HG03565 (cell line): ENCODE measurements around the gene ARHGAP44.

Experiments used
- ATAC-seq: cut with Tn5 transposase; IDR thresholded peaks from one replicate; pipeline ENCODE4 v1.9.1; 2021; ENCODE audit warnings: mild to moderate bottlenecking, moderate library complexity; ENCODE audit not compliant: unreplicated experiment

Gene ARHGAP44, protein sequence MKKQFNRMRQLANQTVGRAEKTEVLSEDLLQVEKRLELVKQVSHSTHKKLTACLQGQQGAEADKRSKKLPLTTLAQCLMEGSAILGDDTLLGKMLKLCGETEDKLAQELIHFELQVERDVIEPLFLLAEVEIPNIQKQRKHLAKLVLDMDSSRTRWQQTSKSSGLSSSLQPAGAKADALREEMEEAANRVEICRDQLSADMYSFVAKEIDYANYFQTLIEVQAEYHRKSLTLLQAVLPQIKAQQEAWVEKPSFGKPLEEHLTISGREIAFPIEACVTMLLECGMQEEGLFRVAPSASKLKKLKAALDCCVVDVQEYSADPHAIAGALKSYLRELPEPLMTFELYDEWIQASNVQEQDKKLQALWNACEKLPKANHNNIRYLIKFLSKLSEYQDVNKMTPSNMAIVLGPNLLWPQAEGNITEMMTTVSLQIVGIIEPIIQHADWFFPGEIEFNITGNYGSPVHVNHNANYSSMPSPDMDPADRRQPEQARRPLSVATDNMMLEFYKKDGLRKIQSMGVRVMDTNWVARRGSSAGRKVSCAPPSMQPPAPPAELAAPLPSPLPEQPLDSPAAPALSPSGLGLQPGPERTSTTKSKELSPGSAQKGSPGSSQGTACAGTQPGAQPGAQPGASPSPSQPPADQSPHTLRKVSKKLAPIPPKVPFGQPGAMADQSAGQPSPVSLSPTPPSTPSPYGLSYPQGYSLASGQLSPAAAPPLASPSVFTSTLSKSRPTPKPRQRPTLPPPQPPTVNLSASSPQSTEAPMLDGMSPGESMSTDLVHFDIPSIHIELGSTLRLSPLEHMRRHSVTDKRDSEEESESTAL

DNA sequence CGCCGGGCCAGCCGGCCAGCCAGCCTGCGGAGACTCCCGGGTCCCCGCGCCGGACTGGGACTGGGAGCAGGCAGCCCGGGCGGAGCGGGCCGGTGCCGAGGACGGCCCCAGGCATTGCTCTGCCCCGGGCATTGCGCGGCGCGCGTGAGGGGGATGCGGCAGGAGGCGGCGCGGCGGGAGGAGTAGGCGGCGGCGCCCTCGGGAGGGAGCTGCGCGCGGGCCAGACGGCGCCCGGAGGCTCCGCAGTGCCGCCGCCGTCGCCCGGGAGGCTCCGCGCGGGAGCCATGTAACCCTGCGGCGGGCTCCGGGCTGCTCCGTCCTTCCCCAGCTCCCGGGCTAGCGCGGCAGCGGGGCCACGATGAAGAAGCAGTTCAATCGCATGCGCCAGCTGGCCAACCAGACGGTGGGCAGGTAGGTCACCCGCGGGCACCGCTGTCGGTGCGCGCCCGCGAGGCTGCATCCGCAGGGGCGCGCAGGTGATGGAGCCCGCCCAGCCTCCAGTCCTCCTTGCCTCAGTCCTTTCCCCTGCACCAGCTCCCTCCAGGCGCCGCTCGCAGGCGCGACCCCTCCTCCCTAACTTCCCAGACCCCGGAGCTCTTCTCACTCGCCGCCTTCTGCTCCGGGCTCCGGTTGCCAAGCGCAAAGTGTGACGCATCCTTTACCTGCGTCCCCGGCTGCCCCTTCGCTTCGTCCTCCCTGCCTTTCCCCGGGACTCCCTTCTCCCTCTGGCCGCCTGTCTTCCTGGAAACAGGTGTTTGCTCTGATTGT is at the start of gene ARHGAP44:
ARHGAP44 (plus strand) TSS at position 18 of the 768 bp plus-strand sequence; CDS start at position 359, 341 bp downstream.
- peak; percentile 61 for ATAC-seq

- no peak for ATAC-seq
Measured at GRCh38 chr17:12739500-12739899, 49.8 kb upstream of the ARHGAP44 start.

- ATAC-seq = no peak
Measured at GRCh38 chr17:12743046-12743445, 46.3 kb upstream of the ARHGAP44 start.

DNA sequence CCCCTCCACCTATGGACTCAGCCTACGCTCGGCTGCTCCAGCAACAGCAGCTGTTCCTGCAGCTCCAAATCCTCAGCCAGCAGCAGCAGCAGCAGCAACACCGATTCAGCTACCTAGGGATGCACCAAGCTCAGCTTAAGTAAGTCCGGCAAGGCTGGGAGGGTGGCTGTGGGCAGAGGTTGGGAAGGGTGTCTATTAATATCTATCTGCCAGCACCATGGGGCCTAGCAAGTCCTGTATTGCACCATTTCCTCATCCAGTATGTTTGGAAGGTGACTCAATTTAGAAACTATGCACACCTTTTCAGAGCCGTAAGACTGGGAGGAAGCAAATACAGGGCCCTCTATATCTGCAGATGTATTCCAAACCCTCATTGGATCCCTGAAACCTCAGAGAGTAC is 45.0 kb upstream of the ARHGAP44 start:
- no peak for ATAC-seq

- ATAC-seq = no peak
Measured at GRCh38 chr17:12744786-12745185, 44.5 kb upstream of the ARHGAP44 start.

- ATAC-seq = no peak
Measured at GRCh38 chr17:12745486-12745885, 43.8 kb upstream of the ARHGAP44 start.

DNA sequence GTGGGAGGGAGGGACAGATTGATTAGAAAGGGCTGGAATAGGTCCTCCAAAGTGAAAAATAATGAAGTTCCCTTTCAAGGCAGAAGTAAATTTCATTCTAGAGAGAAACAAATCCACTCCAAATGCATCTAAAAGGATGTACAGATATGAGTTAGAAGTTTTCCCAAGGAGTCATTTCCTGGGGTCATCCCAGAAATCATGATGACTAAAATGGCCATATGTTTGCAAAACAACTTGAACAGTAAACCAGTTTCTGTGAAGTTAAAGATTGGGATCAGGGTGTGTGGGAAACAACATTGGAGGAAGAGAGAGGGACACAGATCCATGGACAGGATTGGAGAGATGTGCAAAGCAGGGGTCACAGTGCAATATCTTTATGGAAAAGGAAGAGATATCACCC is 32.5 kb upstream of the ARHGAP44 start:
- no peak for ATAC-seq

- ATAC-seq = no peak
Measured at GRCh38 chr17:12759090-12759489, 30.2 kb upstream of the ARHGAP44 start.

DNA sequence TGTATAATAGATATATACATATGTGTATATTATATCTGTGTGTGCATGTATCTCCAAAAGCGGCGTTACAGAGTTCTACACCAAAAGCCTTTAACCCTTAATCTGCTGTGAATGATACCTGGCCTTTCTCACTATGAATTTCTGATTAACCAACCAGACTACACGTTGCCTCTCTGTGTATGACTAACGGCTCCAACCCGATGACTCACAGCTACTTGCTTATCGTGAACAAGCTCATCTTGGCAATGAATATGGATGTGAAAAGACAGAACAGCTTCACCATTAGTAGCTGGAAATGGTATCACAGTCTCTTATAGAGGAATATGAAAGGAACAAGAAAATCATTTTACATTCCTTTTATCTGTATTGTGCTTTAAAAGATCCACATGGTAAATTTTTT is 23.8 kb upstream of the ARHGAP44 start:
- no peak for ATAC-seq

DNA sequence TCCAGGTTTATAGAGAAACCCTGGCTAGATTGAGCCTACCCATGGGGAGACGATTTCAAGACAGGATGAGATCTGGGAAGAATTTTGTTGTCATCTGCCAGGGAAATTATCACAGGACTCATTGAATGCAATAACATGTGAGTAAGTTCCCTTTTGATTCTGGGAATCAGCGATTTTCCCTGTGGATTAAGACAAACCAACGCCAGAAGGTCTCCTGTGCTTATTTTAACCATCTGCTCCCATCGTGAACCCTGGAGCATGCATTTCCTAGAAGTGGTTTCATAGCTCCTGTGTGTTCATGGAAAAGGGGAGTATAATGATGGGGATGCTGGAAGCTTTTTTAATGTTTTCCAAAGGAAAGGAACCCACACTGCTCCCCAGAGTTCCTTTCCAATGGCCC is 21.0 kb upstream of the ARHGAP44 start:
- ATAC-seq = no peak

DNA sequence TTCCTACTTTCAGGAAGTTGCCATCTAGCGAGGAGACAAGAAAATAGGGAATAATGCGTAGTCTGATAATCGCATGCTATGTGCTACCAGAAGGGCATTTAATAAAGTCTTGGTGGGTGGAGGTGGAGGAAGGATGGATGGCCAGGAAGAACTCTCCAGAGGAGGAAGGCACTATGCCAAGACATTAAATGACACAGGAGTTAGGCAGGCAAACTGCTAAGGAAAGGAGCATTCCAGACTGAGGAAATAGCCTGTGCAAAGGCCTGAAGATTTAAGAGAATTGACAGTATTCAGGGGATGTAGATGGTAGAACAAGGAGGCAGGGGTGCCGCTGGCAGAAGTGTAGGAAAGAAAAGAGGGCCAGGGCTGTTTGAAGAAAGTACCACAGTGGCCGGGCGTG is 19.3 kb upstream of the ARHGAP44 start:
- no peak for ATAC-seq

- ATAC-seq = peak; percentile 46
Measured at GRCh38 chr17:12773153-12773552, 16.1 kb upstream of the ARHGAP44 start.

- peak; percentile 83 for ATAC-seq
Measured at GRCh38 chr17:12789075-12789480, 220 bp upstream of the ARHGAP44 start.

- no peak for ATAC-seq
Measured at GRCh38 chr17:12790249-12791106, 1.2 kb downstream of the ARHGAP44 start.

- ATAC-seq = no peak
Measured at GRCh38 chr17:12794919-12795532, 5.7 kb downstream of the ARHGAP44 start.

DNA sequence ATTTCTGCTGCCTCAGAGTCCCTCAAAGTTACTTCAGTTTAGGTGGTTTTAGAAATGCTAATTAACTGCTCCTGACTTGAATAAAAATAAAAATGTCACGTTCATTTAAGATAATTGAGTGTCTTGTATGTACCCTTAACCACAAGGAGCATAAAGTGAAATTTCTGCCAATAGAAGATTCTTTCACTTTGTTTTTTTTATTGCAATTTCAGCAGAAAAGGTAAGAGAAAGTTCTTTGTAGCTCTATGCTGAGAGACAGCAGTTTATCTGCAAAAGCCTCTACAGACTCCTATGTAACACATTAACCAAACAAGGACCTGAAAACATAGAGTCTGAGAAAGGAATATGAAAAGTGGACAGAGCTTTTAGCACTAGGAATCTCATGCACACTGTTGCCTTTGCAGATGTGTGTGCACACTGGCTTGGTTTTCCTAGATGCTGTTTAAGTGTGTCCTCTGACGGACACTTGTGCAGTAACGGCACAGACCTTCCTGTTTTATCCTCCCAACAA is 11.6 kb downstream of the ARHGAP44 start:
- no peak for ATAC-seq

- ATAC-seq = no peak
Measured at GRCh38 chr17:12806630-12807029, 17.3 kb downstream of the ARHGAP44 start.

- no peak for ATAC-seq
Measured at GRCh38 chr17:12808723-12809122, 19.4 kb downstream of the ARHGAP44 start.

DNA sequence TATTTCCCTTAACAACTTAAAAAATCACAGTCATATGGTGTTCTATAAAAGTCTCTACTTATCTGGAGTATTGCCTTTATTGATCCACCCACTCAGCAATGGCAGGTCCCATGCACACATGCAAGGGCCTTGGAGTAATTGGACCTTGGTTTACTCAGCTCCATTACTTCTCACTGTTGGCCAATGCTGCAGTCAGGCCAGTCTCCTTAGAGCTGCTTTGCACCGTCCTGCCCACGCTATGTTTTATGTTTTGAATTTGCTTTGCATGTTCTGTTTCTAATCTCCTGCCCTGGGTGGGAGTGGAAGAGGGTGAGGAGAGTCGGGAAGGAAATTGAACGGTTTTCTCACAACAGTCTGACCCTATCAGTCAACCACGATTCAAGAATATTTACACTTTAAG is 23.6 kb downstream of the ARHGAP44 start:
- no peak for ATAC-seq

GRCh38 chr17:12813664-12814063 is 24.4 kb downstream of the ARHGAP44 start:
- no peak for ATAC-seq
